Activated naive CD8-positive, alpha-beta T cell treated with anti-CD3 and anti-CD28 coated beads, Interleukin-2, amount 50 U/mL, for 24 hours (primary cell): Measurements from ENCODE around the gene OSBPL5.

ENCODE experiments used
- ATAC-seq: fragments of 150-1000 bp; cut with Tn5 transposase; one replicate; pipeline ENCODE4 v1.10.0; 2021
- DNase-seq: peaks from one replicate; pipeline ENCODE4 v3.0.0; 2021
- H3K27ac Mint-ChIP-seq: one replicate; pipeline ENCODE4 v1.8.0; 2021; ENCODE audit warnings: mild to moderate bottlenecking, mixed read lengths
- H3K27me3 Mint-ChIP-seq: one replicate; pipeline ENCODE4 v1.8.0; 2021; ENCODE audit warnings: mixed read lengths
- H3K36me3 Mint-ChIP-seq: one replicate; pipeline ENCODE4 v1.8.0; 2021; ENCODE audit warnings: low read depth, mixed read lengths
- H3K4me1 Mint-ChIP-seq: one replicate; pipeline ENCODE4 v1.8.0; 2021; ENCODE audit warnings: mixed read lengths
- H3K4me3 Mint-ChIP-seq: one replicate; pipeline ENCODE4 v1.8.0; 2021; ENCODE audit warnings: mild to moderate bottlenecking, moderate library complexity, mixed read lengths
- H3K9me3 Mint-ChIP-seq: one replicate; pipeline ENCODE4 v1.8.0; 2021; ENCODE audit warnings: mixed read lengths

The OSBPL5 gene

DNA sequence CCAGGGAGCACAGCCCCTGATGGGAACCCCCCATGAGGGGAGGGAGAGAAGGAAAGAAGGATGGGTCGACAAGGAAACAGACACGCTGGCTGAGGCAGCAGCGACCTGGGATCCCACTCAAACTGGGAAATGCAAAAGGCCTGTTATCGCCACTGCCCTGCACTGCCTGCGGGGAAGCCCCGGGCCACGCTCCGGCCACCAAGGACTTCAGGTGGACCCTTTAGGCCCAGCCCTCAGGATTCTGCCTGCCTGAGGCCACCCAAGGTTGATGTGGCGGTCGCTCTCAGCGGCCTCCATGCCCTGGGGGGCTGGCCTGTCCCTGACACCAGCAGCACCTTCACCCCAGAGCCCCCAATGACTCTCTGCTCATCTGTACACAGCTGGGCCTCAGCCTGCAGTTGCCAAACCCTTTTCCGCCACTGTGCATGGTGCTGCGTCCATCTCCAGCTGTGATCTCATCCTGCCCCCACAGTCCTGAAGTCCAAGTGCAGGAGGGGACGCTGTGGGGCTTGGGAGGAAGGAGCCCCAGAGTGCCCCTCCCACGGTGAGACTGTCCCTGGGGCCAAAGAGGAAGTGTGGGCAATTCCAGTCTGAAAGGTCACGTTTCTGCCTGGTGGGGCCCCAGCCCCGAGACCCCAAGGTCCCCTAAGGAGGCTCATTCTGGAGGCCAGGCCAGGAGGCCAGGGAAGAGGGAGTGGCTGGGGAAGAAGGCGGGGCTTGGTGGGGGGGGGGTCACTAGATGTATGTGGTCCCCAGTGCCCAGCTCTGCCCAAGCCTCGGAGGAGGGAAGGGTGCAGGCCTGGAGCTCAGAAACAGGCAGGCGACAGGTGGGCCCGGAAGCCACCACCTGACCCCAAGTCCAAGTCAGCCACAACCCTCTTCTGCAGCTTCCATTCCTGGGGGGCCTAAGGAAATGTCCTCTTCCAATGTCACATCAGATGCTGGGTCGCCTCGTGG is 31.6 kb downstream of the OSBPL5 start:
- Mint-ChIP-seq H3K27ac (no peak overlapping the region), H3K27me3 (no peaks in the 10 kb centered on the region), H3K4me1 (peaks cover 9% of the 10 kb centered on the region), H3K9me3 (no peaks in the 10 kb centered on the region), H3K4me3 (no peak overlapping the region), H3K36me3 (no peaks in the 10 kb centered on the region)
- DNase-seq (no peak), ATAC-seq (no peak)

DNA sequence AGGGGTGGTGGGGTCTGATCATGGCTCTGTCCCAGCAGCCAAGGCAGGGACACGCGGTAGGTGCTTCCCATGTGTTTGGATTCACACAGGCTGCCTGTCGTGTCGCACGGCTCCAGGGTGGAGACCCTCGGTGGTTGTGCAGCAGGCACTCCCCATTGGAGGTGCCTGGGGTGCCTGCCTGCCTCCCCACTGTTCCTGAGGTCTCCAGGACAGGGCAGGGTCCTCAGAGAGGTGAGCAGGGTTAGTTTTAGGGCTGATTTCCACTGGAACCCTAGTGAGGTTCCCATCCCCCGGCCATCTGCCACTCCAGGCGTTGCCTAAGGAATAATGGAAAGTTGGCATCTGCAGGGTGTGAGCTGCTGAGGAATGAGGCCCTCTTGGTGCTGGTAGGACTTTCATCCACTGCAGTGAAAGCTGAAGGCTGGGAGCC is 32.3 kb downstream of the OSBPL5 start:
- H3K36me3 Mint-ChIP-seq, result no peaks in the 10 kb centered on the region
- ATAC-seq (no peak), DNase-seq (no peak)
- H3K27me3 Mint-ChIP-seq, result no peaks in the 10 kb centered on the region
- H3K4me1 Mint-ChIP-seq, result peaks cover 9% of the 10 kb centered on the region
- H3K9me3 Mint-ChIP-seq, result no peaks in the 10 kb centered on the region
- H3K4me3 Mint-ChIP-seq, result no peak overlapping the region
- no peak overlapping the region for H3K27ac Mint-ChIP-seq

DNA sequence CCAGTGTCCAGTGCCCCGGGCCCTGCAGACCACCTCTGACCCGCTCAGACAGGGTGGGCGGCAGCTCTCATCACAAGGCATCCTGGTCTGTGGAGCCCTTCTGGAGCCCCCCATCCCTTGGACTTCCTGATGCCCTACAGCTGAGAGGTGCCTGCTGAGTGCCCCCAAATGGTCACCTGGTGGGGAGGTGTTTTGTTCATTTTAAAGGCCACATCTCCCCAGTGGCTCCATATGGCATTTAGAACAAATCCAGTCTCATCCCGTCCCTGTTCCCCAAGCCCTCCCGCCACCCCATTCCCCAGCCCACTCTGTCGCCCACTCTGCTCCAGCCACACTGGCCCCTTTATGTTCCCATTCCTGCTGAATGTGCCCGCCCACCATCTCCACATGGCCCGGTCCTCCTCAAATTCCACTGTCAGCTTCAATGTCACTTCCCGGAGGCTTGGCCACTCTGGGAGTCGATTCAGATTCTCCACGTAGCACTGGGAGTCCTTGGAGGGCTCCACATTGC is 32.8 kb downstream of the OSBPL5 start:
- no peak for ATAC-seq
- no peak overlapping the region for H3K4me3 Mint-ChIP-seq
- no peaks in the 10 kb centered on the region for H3K36me3 Mint-ChIP-seq
- peaks cover 8% of the 10 kb centered on the region for H3K4me1 Mint-ChIP-seq
- H3K9me3 Mint-ChIP-seq, result no peaks in the 10 kb centered on the region
- no peak overlapping the region for H3K27ac Mint-ChIP-seq
- no peaks in the 10 kb centered on the region for H3K27me3 Mint-ChIP-seq
- no peak for DNase-seq

DNA sequence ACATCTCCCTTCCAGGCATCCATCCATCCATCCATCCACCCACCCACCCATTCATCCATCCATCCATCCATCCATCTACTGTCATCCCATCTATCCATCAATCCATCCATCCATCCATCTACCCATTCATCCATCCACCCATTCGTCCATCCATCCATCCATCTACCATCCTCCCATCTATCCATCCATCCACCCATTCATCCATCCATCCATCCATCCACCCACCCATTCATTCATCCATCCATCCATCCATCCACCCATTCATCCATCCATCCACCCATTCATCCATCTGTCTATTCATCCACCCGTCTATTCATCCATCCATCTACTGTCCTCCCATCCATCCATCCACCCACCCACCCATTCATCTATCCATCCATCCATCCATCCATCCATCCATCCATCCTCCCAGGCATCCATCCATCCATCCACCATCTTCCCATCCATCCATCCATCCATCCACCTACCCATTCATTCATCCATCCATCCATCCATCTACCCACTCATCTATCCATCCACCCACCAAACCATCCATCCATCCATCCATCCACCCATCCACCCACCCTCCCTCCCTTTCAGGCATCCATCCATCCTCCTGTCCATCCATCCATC is 33.7 kb downstream of the OSBPL5 start:
- Mint-ChIP-seq H3K36me3 (no peaks in the 10 kb centered on the region), H3K4me3 (no peak overlapping the region), H3K27me3 (no peaks in the 10 kb centered on the region), H3K4me1 (peaks cover 8% of the 10 kb centered on the region), H3K9me3 (no peaks in the 10 kb centered on the region), H3K27ac (no peak overlapping the region)
- ATAC-seq (no peak), DNase-seq (no peak)

DNA sequence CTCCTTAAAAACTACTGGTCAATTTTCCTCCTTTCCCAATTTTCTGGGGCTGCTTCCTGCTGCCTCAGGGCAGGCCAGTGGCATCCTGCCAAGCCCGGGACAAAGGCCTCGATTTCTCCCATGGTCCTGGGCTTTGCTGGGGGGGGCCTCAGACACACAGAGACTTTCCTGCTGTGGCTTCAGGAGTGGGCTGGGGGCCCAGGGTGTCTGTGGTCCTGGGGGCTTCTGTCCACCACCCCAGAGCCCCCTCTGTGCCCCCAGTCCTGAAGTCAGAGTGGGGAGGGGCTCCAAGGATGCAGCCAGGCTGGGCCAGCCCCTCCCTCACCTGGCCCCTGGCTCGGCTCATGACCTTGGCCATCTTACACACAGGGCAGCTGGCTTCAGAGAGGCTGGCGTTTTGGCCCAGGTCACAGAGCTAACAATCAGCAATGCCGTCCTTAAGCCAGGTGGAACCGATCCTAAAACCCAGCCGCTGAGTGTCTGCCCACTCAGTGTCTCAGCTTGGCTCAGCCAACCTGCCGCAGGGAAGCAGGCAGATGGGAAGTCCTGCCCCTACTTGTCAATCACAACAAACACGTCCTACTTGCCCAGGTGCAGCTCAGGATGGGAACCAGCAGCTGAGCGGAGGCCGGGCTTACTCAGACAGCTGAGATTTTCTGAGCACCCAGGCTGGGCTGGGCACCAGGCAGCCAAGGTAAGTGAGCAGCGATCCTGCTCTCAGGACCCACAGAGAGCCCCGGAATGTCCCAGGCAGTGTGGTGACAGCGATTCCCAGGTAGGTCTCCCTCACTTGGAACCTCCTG is 34.6 kb downstream of the OSBPL5 start:
- ATAC-seq (no peak), DNase-seq (no peak)
- Mint-ChIP-seq H3K27ac (no peak overlapping the region), H3K9me3 (no peaks in the 10 kb centered on the region), H3K36me3 (no peaks in the 10 kb centered on the region), H3K4me3 (no peak overlapping the region), H3K27me3 (no peaks in the 10 kb centered on the region), H3K4me1 (peaks cover 4% of the 10 kb centered on the region)

DNA sequence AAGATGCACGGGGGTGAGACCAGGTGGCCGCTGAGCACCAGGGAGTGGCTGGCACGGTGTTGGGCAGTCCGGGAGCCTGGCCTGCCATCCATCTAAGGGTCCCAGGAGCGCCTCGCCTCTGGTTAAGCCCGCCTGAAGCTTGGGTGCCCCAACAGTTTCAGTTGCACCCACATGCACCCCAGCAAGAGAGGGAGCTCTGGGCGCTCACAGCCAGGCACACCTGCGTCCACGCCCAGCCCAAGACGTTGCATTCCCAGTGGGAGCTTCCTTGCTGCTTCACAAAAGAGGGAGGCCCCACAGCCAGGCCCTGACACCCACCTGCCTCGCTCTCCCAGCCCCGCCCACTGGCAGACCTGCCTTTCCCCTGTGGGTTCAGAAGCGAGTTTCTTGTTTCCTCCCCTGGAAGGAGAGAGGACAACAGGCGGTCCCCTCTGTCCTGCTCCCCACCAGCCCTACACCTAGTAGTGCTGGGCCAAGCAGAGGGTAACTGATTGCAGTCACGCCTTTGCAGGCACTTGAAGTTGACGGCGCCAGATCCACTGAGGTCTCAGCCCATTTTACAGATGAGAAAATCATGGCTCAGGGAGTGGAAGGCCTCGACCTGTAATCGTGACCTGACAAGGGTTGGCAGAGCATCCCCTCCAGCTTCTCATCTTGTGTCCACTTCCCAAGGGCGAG is 35.4 kb downstream of the OSBPL5 start:
- DNase-seq, result no peak
- Mint-ChIP-seq H3K36me3 (no peaks in the 10 kb centered on the region), H3K4me3 (no peak overlapping the region), H3K27me3 (no peaks in the 10 kb centered on the region), H3K27ac (no peak overlapping the region), H3K4me1 (no peaks in the 10 kb centered on the region), H3K9me3 (no peaks in the 10 kb centered on the region)
- ATAC-seq, result no peak

DNA sequence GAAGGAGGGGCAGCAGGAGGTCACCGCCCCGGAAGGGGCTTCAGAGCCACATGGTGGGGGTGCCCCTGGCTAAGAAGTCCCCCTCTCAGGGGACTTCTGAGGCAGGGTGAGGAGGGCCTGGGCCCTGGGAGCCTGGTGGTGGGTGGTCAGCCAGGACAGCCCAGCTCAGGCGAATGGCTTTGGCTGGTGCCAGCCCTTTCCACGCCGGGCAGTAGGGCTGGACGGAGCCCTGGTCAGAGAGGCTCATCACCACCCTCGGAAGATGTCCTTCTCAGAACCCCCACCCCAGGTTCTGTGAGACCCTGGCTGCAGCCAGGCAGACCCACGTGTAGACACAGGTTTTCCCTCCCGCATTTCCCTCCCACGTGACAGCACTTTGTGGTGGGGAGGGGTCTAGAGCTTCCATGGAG is 35.9 kb downstream of the OSBPL5 start:
- ATAC-seq (no peak), DNase-seq (no peak)
- Mint-ChIP-seq H3K27me3 (no peaks in the 10 kb centered on the region), H3K36me3 (no peaks in the 10 kb centered on the region), H3K27ac (no peak overlapping the region), H3K9me3 (no peaks in the 10 kb centered on the region), H3K4me3 (no peak overlapping the region), H3K4me1 (no peaks in the 10 kb centered on the region)

DNA sequence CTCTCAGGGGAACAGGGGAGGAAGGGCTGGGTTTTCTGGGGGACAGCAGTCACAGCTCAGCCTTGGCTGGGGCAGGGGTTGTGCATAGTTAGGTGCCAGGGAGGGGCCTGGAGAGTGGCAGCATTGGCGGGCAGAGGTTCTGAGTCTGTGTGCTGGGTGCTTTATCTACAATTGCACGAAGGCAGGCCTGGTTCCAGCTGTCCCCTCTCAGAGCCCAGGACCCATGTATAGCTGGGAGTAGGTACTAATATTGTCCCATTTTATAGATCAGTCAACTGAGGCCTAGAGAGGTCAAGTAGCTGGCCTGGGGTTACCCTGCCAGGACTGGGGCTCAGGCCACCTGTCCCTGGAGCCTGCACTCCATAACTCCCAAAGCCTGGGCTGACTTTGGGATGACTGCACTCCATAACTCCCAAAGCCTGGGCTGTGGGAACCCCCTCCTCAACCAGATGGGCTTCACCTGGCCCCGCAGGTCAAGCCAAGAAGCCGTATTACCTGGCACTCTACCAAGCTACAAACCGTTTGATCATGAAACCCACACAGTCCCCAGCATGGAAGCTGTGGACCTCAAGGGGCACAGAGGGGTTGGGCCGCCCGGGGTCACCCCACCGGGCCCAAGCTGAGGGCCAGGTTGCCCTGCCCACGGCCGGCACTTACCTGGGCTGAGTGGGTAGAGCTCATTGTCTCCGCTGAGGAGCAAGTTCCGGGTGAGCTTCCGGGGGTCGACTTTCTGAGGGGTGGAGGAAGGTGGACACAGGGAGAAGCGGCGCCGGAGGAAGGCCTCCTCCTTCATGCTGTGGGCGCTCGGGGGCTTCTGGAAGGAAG is 36.5 kb downstream of the OSBPL5 start:
- DNase-seq, result no peak
- H3K36me3 Mint-ChIP-seq, result no peaks in the 10 kb centered on the region
- no peaks in the 10 kb centered on the region for H3K4me1 Mint-ChIP-seq
- no peaks in the 10 kb centered on the region for H3K9me3 Mint-ChIP-seq
- no peaks in the 10 kb centered on the region for H3K27me3 Mint-ChIP-seq
- no peak overlapping the region for H3K4me3 Mint-ChIP-seq
- ATAC-seq, result no peak
- no peak overlapping the region for H3K27ac Mint-ChIP-seq

DNA sequence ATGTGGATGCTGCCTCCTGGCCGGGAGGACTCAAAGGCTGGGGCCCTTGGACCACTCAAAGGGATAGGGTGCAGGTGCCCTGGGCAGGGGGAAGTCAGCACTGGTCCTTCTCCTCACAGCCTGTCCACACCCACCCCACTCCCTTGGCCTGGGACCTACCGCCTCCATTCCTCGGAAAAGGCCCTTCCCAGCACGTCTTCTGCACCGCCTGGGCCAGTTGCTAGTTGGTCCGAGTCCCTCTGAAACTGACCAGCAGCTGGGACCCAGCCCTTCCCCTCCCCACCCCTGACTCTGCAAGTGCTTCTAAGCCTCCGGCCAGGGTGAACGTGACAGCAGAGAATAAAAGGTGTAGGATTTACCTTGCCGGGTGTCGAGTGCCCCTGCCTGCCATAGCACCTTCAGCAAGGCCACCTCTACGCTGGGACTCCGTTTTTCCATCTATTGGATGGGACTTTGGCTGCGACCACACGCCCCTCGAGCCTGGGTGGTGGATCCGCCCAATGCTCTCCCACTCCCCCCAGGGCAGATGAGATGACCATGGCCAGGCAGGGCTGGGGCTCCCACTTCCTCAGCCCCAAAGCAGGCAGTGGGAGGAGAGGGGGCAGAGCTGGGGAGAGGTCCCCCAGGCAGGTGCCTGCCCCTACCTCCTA is 37.3 kb downstream of the OSBPL5 start:
- no peak overlapping the region for H3K27ac Mint-ChIP-seq

DNA sequence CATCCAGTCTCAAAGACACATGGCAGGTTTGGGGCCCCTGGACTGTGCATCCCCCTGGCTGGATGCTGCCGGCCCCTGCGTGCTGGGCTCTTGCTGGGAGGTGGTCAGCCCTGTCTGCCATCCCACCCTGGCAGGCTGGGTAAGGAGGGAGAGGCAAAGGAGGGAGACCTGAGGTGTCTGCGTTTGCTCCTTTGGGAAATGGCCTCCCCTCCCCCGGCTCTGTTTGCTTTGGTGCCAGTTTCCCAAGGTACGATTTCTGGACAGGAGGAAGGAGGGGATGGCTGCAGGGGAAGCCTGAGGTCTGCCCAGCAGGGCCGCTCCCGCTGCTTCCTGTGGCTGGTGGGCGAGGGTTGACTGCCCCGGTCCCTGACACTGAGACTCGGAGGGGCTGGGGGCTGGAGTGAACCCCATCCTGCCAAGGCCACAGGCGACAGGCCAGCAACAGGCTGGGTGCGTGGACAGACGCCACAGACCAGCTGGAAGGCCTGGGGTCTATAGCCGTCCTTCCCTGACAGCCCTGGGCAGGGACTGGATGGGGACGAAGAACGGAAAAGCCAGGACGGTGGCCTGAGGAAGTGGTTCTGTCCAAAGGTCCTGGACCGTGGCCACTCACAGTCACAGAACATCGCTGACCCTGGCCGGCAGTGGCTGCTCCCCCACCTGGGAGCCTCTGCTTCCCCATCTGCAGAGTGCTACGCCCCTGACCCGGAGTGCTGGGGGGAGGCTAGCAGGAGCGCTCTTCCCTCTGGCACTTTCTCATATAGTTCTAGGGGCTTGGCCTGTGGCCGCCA is 38.0 kb downstream of the OSBPL5 start:
- H3K9me3 Mint-ChIP-seq, result no peaks in the 10 kb centered on the region
- no peaks in the 10 kb centered on the region for H3K36me3 Mint-ChIP-seq
- ATAC-seq (no peak), DNase-seq (no peak)
- H3K27ac Mint-ChIP-seq, result no peak overlapping the region
- H3K4me3 Mint-ChIP-seq, result no peak overlapping the region
- H3K4me1 Mint-ChIP-seq, result no peaks in the 10 kb centered on the region
- H3K27me3 Mint-ChIP-seq, result no peaks in the 10 kb centered on the region

More for the DNA sequence above, 37.3 kb downstream of the OSBPL5 start:
- Mint-ChIP-seq H3K27me3 (no peaks in the 10 kb centered on the region), H3K9me3 (no peaks in the 10 kb centered on the region), H3K4me3 (no peak overlapping the region), H3K36me3 (no peaks in the 10 kb centered on the region), H3K4me1 (no peaks in the 10 kb centered on the region)
- DNase-seq, result no peak
- ATAC-seq, result no peak

DNA sequence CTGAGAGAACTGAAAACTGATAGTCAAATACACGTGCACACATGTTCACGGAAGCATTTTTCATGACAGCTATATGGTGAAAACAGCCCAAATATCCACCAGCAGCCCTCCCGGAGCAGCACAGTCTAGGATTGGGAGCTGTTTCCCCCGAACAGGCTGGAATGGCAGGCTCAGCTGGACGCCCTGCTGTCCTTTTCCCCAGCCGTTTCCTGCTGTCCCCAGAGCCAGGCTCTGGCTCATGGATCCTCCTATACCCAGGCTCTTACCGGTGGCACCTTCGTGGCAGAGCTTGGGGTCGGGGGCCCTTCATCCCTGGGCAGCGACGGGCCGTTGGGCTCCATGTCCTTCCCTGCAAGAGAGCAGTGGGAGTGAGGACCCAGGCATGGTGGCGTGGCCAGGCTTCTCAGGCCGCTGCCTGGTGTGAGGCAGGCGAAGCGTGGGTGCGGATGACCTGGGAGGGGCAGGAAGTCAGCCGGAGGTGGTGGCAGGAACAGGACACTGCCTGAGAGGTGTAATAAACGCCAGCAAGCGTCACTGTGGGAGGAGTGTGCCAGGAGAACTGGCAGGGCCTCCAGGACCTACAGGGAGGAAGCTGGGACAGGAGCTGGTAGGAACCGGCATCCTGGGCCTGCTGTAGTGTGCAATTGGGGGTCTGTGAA is 38.8 kb downstream of the OSBPL5 start:
- Mint-ChIP-seq H3K27ac (no peak overlapping the region), H3K9me3 (no peaks in the 10 kb centered on the region), H3K27me3 (no peaks in the 10 kb centered on the region), H3K4me1 (no peaks in the 10 kb centered on the region), H3K36me3 (no peaks in the 10 kb centered on the region), H3K4me3 (no peak overlapping the region)
- no peak for DNase-seq
- ATAC-seq, result no peak

DNA sequence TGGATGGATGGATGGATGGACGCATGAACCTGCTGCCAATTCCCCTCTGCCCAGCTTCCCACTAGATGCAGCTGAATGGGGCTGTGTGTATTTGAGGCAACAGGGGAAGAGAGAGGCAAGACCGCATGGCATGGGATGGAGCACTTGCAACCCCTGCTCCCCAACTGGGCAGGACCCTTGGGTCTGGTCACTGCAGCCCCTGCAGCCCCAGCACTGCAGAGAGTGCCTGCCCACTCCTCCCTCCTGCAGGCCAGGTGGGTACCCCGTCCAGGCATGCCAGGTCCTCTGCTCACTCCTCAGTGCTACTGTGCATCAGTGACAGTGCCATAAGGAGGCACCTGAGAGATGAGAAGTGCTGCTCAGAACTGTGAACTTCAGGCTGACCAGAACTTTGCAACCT is 40.3 kb downstream of the OSBPL5 start:
- no peaks in the 10 kb centered on the region for H3K27me3 Mint-ChIP-seq
- no peaks in the 10 kb centered on the region for H3K9me3 Mint-ChIP-seq
- no peaks in the 10 kb centered on the region for H3K36me3 Mint-ChIP-seq
- ATAC-seq, result no peak
- no peak for DNase-seq
- no peak overlapping the region for H3K27ac Mint-ChIP-seq
- H3K4me3 Mint-ChIP-seq, result no peak overlapping the region
- no peaks in the 10 kb centered on the region for H3K4me1 Mint-ChIP-seq
